ENCODE results near the gene PRKN. TPM values are rescaled to one million over a fixed set of nuclear protein-coding genes. Genes with fewer than 3 reads are reported as not detected.

Gene PRKN
- total and polyA plus RNA-seq, 9 donors = 3.0 to 15.0 (median 9.2) TPM

DNA sequence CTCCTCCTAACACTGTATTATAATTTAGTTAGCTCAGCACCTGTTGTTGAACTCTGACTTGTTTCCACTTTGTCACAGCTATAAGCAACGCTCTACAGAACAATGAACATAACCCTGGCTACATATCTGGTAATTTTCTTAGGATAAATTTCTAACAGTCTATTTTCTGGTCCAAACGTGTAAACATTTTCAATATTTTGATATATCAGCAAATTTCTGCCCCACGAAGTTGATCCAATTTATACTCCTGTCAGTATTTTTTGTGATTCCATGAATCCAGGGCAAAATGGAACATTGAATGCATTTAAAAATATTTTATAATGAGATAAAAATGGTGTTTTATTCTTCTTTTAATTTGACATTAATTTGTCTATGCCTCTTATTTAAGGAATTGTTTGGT is 1005.2 kb downstream of the PRKN start:
- H3K9me3 ChIP-seq = no peaks in the 10 kb centered on the region
- H3K27me3 ChIP-seq = no peaks in the 10 kb centered on the region
- H3K27ac ChIP-seq = no peak overlapping the region
- TF ChIP-seq, protein P1, sequence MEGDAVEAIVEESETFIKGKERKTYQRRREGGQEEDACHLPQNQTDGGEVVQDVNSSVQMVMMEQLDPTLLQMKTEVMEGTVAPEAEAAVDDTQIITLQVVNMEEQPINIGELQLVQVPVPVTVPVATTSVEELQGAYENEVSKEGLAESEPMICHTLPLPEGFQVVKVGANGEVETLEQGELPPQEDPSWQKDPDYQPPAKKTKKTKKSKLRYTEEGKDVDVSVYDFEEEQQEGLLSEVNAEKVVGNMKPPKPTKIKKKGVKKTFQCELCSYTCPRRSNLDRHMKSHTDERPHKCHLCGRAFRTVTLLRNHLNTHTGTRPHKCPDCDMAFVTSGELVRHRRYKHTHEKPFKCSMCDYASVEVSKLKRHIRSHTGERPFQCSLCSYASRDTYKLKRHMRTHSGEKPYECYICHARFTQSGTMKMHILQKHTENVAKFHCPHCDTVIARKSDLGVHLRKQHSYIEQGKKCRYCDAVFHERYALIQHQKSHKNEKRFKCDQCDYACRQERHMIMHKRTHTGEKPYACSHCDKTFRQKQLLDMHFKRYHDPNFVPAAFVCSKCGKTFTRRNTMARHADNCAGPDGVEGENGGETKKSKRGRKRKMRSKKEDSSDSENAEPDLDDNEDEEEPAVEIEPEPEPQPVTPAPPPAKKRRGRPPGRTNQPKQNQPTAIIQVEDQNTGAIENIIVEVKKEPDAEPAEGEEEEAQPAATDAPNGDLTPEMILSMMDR (IDR thresholded peaks at IDR 0.05) = no peak
- TF ChIP-seq EP300 (IDR thresholded peaks at IDR 0.05) = no peak
- no peak for TF ChIP-seq POLR2A (IDR thresholded peaks at IDR 0.05)
- DNase-seq = no peak
- 53 to 73% (median 59%) methylated on average over 3 of the region's 3 CpGs for WGBS, 3 donors
- intact Hi-C loops (cut with DNase I) = no loop called here
- H3K4me3 ChIP-seq = no peak overlapping the region
- H3K36me3 ChIP-seq = no peaks in the 10 kb centered on the region
- H3K4me1 ChIP-seq (ENCODE audit: insufficient read depth) = no peaks in the 10 kb centered on the region

DNA sequence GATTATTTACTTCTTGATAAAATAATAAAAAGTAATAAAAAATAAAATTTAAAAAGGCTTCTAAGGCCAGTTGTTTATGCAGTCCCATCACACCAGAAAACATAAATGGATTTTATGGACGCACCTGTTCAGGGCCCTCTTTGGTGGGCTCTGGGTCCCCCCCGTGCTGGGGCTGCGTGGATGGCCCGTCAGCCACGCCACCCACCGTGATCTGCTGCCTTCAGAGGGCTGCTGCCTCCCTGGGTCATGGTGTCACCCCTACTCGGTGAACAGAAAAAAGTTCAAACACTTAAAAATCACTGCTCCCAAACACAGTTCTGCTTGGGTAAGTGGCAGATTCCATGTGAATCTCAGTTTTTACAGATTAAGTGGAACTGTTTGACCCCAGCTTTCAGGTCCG is 1006.1 kb downstream of the PRKN start:
- H3K27ac ChIP-seq = no peak overlapping the region
- no peaks in the 10 kb centered on the region for H3K4me1 ChIP-seq (ENCODE audit: insufficient read depth)
- TF ChIP-seq EP300 (IDR thresholded peaks at IDR 0.05) (no peak), POLR2A (IDR thresholded peaks at IDR 0.05) (no peak)
- TF ChIP-seq, protein P1 (IDR thresholded peaks at IDR 0.05) = no peak
- no peak overlapping the region for H3K4me3 ChIP-seq
- intact Hi-C loops (cut with DNase I) = no loop called here
- H3K27me3 ChIP-seq = no peaks in the 10 kb centered on the region
- no peaks in the 10 kb centered on the region for H3K36me3 ChIP-seq
- 73 to 83% (median 75%) methylated on average over 8 of the region's 8 CpGs for WGBS, 3 donors
- no peaks in the 10 kb centered on the region for H3K9me3 ChIP-seq
- no peak for DNase-seq

DNA sequence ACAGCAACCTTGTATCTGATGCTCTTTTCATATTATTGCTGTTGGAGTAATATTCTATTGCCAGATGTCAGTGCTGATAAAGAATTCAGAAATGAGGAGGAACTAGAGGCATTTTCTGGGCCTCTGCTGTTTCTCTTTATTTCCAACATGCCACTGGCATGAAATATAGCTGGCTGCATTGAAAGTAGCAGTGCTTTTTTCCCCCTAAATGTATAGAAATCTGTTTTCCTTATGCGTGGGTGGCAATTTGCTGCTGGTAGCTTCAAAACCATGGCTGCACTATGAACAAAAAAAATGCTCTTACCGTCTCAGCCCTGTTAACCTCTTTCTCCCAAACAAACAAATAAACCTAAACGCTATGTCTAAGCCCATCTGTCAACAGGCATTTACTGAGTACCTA is 1011.4 kb downstream of the PRKN start:
- 64 to 81% (median 69%) methylated on average over 3 of the region's 3 CpGs for WGBS, 3 donors

DNA sequence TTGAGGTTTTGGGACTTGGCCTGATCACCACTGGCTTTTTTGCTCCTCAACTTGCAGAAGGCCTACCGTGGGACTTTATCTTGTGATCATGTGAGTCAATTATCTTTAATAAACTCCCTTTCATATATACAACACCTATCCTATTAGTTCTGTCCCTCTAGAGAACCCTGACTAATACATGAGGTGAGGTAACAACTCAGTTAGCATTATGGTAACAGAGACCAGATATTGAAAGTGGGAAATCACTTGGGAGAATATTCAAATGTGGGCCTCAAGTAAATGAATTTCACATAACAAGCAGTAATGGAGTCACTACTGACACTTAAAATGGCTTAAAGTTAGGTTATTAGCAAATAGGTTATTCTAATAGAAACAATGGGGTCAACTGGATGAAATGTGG is 1015.6 kb downstream of the PRKN start:
- 75 to 81% (median 79%) methylated on average over 1 of the region's 1 CpG for WGBS, 3 donors
- H3K4me1 ChIP-seq (ENCODE audit: insufficient read depth) = no peaks in the 10 kb centered on the region
- no peaks in the 10 kb centered on the region for H3K27me3 ChIP-seq
- TF ChIP-seq, protein P1 (IDR thresholded peaks at IDR 0.05) = no peak
- no peak for TF ChIP-seq POLR2A (IDR thresholded peaks at IDR 0.05)
- no peak for TF ChIP-seq EP300 (IDR thresholded peaks at IDR 0.05)
- no peaks in the 10 kb centered on the region for H3K36me3 ChIP-seq
- intact Hi-C loops (cut with DNase I) = no loop called here
- no peaks in the 10 kb centered on the region for H3K9me3 ChIP-seq
- H3K4me3 ChIP-seq = no peak overlapping the region
- no peak overlapping the region for H3K27ac ChIP-seq
- no peak for DNase-seq

More for the DNA sequence above, 1011.4 kb downstream of the PRKN start:
- Histone ChIP-seq H3K27me3 (no peaks in the 10 kb centered on the region), H3K4me3 (no peak overlapping the region), H3K36me3 (no peaks in the 10 kb centered on the region), H3K9me3 (no peaks in the 10 kb centered on the region), H3K27ac (no peak overlapping the region), H3K4me1 (ENCODE audit: insufficient read depth) (no peaks in the 10 kb centered on the region)
- TF ChIP-seq EP300 (IDR thresholded peaks at IDR 0.05) = no peak
- TF ChIP-seq, protein P1 (IDR thresholded peaks at IDR 0.05) = no peak
- no peak for TF ChIP-seq POLR2A (IDR thresholded peaks at IDR 0.05)
- DNase-seq = no peak
- intact Hi-C loops (cut with DNase I) = no loop called here

DNA sequence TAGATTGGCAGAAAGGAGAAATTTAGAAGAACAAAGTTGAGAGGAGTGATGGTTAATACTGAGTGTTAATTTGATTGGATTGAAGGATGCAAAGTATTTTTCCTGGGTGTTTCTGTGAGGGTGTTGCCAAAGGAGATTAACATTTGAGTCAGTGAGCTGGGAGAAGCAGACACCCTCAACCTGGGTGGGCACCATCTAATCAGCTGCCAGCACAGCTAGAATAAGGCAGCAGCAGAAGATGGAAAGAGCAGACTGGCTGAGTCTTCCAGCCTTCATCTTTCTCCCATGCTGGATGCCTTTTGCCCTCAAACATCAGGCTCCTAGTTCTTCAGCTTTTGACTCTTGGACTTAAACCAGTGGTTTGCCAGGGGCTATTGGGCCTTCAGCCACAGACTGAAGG is 1016.1 kb downstream of the PRKN start:
- no peak overlapping the region for H3K27ac ChIP-seq
- H3K27me3 ChIP-seq = no peaks in the 10 kb centered on the region

More for the DNA sequence above, 1016.1 kb downstream of the PRKN start:
- no peak overlapping the region for H3K4me3 ChIP-seq
- no peak for DNase-seq
- intact Hi-C loops (cut with DNase I) = no loop called here
- no peak for TF ChIP-seq EP300 (IDR thresholded peaks at IDR 0.05)
- TF ChIP-seq POLR2A (IDR thresholded peaks at IDR 0.05) = no peak
- TF ChIP-seq, protein P1 (IDR thresholded peaks at IDR 0.05) = no peak
- no peaks in the 10 kb centered on the region for H3K36me3 ChIP-seq
- no peaks in the 10 kb centered on the region for H3K4me1 ChIP-seq (ENCODE audit: insufficient read depth)
- no peaks in the 10 kb centered on the region for H3K9me3 ChIP-seq
